Anterior cingulate cortex (tissue), 58 donors: ENCODE data around the gene HJURP.
A peak's percentile ranks its signal among the peaks of the same experiment; 100 is the strongest.

Experiments used
- DNase-seq, 58 donors: peaks; one replicate each; lab custom pipeline; 2025; lab: John Stamatoyannopoulos, UW

Gene HJURP

GRCh38 chr2:233798335-233799086 lies 55.8 kb downstream of the HJURP start:
- DNase-seq: no peak

- peak in 1 of 58 donors; percentile 8 for DNase-seq
Measured at GRCh38 chr2:233796254-233796653, 58.1 kb downstream of the HJURP start.

DNA sequence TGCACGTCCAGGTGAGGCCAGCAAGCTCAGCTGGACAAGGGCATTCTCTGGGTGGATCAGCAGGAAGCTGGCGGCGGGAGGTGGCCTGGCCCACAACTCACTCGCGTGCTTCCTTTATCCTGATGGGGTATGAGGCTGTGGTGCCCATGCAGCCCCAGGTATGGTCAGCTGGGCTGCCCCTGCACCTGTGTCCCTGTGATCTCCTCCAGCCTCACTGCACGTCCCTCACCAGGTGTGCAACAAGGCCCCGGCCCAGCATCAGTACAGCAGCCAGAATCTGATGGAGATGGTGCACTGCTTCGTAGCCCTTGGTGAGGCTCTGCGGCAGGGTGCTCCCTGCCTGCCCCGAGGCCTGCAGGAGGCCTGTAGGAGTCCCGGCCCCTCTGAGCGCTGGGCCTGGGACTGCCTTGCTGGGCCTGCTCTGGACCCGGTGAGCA lies 58.6 kb downstream of the HJURP start:
- no peak for DNase-seq

GRCh38 chr2:233794128-233794658 lies 60.1 kb downstream of the HJURP start:
- no peak for DNase-seq

DNA sequence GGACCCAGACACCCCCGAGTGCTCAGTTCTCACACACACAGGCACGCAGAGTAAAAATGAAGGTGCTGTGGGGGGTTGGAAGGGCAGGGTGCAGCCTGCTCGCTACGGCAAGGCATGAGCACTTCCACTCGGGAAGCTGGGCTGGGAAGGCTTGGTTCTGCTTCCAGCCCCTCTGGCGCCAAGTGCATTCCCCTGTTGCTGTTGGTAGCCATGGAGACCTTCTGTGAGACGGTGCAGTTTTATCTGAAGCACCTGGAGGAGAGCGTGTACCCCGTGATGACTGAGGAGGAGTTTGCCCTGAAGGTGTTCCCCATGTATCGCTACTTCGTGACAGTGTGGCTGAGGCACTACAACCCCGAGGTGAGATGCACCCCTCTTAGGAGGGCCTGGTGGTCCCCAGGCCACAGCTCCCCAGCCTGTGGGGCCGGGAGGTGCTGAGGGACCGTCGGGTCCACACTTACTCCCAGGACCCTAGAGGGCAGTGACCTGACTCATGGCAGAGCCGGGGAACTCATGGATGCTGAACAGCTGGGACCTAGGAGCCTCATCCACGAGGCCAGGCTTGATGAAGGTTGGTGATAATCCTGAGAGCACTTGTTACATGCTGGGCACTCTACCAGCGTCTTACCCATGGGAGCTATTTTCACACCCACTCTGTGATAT lies 60.7 kb downstream of the HJURP start:
- DNase-seq: no peak

- no peak for DNase-seq
Measured at GRCh38 chr2:233792720-233793119, 61.6 kb downstream of the HJURP start.

- no peak for DNase-seq
Measured at GRCh38 chr2:233791883-233792329, 62.4 kb downstream of the HJURP start.

DNA sequence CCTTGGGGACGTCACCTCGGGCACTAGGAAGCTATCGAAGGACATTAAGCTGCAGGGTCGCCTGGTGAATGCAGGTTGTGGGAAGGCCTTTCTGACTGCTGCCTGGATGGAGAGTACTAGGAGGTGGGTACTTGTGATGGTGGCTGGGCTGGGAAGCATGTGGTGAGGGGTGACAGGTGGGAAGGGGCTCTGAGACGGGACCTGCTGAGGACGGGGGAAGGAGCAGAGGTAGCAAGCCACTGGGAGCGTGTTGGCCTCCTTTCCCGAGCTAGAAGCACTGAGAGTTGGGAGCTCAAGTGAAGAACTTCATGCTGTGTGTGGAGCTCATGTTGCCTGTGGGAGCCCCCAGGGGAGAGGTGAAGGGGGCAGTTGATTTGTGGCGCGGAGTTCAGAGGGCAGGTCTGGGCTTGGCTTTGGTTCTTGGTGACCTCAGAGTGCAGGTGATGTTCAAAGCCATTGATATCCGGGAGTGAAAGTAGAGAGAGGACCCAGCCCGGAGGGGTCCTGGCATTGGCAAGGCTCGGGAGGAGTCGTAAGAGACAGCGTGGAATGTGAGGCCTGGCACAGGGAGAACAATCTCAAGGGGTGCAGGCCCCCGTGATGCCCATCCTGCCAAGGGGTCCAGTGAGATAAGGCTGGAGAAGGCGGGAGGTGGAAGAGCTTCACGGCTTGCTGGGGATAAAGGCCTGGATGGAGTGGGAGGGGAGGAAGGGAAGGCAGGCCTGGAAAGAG lies 63.0 kb downstream of the HJURP start:
- no peak for DNase-seq

- no peak for DNase-seq
Measured at GRCh38 chr2:233789554-233789953, 64.8 kb downstream of the HJURP start.
